K562 (cell line): ENCODE data around the gene MTF1. TPM values are rescaled to one million over a fixed set of nuclear protein-coding genes. Genes with fewer than 3 reads are reported as not detected.
A peak's percentile ranks its signal among the peaks of the same experiment; 100 is the strongest.

ENCODE experiments used
- ATF7 ChIP-seq: fragments of 450-650 bp; IDR thresholded peaks from 2 replicates; pipeline ENCODE4 v1.7.1; 2014; ENCODE audit warnings: mild to moderate bottlenecking, moderate library complexity
- CBFB ChIP-seq: sonication (generic); formaldehyde crosslinking; IDR thresholded peaks from 2 replicates; pipeline ENCODE4 v1.4.0; 2020; ENCODE audit warnings: mild to moderate bottlenecking, missing genetic modification reagents
- CBX1 ChIP-seq: sonication (generic); IDR thresholded peaks from 2 replicates; pipeline ENCODE4 v1.6.1; 2016; ENCODE audit warnings: antibody characterized with exemption, low read depth, mild to moderate bottlenecking
- CHD1 ChIP-seq: fragments of 200-600 bp; sonication (generic); IDR thresholded peaks from one replicate; pipeline ENCODE4 v1.6.1; 2012; ENCODE audit warnings: mild to moderate bottlenecking, moderate library complexity, low read length, inconsistent platforms
- FOSL1 ChIP-seq: fragments of 200-800 bp; sonication (Bioruptor generic); conservative IDR thresholded peaks from 2 replicates; pipeline ENCODE4 v1.6.1; 2016; ENCODE audit warnings: missing genetic modification characterization, missing compliant biosample characterization
- GTF2F1 ChIP-seq: IDR thresholded peaks from 2 replicates; pipeline ENCODE4 v1.6.1; 2011; ENCODE audit warnings: low read depth, low read length, improper control_type of control experiment
- HDAC2 ChIP-seq: fragments of 450-650 bp; IDR thresholded peaks from 2 replicates; pipeline ENCODE4 v1.6.1; 2016; ENCODE audit warnings: mild to moderate bottlenecking
- HOXB6 ChIP-seq: fragments of 250-450 bp; sonication (Bioruptor Pico); IDR thresholded peaks from 2 replicates; pipeline ENCODE4 v1.5.1; 2022; ENCODE audit warnings: mild to moderate bottlenecking, borderline replicate concordance
- MBD2 ChIP-seq: sonication (generic); IDR thresholded peaks from 2 replicates; pipeline ENCODE4 v1.6.1; 2016; ENCODE audit warnings: low read depth, borderline replicate concordance
- MEF2A ChIP-seq: IDR thresholded peaks from 2 replicates; pipeline ENCODE4 v1.6.1; 2011; ENCODE audit warnings: low read depth, mild to moderate bottlenecking, low read length, moderate library complexity; ENCODE audit not compliant: control insufficient read depth
- MEIS2 ChIP-seq: fragments of 450-650 bp; IDR thresholded peaks from 2 replicates; pipeline ENCODE4 v1.6.1; 2014; ENCODE audit warnings: mild to moderate bottlenecking; ENCODE audit not compliant: partially characterized antibody
- NFRKB ChIP-seq: fragments of 450-650 bp; IDR thresholded peaks from 2 replicates; pipeline ENCODE4 v1.6.1; 2016; ENCODE audit warnings: low read depth
- PURB ChIP-seq: sonication (generic); formaldehyde crosslinking; IDR thresholded peaks from 2 replicates; pipeline ENCODE4 v1.9.0; 2021; ENCODE audit warnings: low read depth, mild to moderate bottlenecking, missing genetic modification reagents
- RBM14 ChIP-seq: fragments of 200-400 bp; formaldehyde crosslinking; IDR thresholded peaks from 2 replicates; pipeline ENCODE4 v1.6.1; 2018; ENCODE audit warnings: low read depth, mild to moderate bottlenecking, low read length, moderate library complexity, borderline replicate concordance; ENCODE audit not compliant: insufficient read depth
- SMARCB1 ChIP-seq: IDR thresholded peaks from 2 replicates; pipeline ENCODE4 v1.6.1; 2011; ENCODE audit warnings: improper control_type of control experiment, low read depth; ENCODE audit not compliant: insufficient read length
- SMC3 ChIP-seq: conservative IDR thresholded peaks from 2 replicates; pipeline ENCODE4 v1.6.1; 2011; ENCODE audit warnings: low read depth, low read length, improper control_type of control experiment; ENCODE audit not compliant: insufficient read depth
- TAF1 ChIP-seq: IDR thresholded peaks from 2 replicates; pipeline ENCODE4 v1.6.1; 2011; ENCODE audit warnings: mild to moderate bottlenecking, low read length, moderate library complexity; ENCODE audit not compliant: insufficient read depth, control insufficient read depth, severe bottlenecking; ENCODE audit errors: extremely low read depth
- TAF9B ChIP-seq: fragments of 450-650 bp; IDR thresholded peaks from 2 replicates; pipeline ENCODE4 v1.6.1; 2018; ENCODE audit warnings: mild to moderate bottlenecking; ENCODE audit not compliant: partially characterized antibody
- ZC3H8 ChIP-seq: fragments of 450-650 bp; IDR thresholded peaks from 2 replicates; pipeline ENCODE4 v1.6.1; 2017
- ZEB2 ChIP-seq: fragments of 450-650 bp; IDR thresholded peaks from 2 replicates; pipeline ENCODE4 v1.6.1; 2016
- ZFP30 ChIP-seq: fragments of 250-450 bp; sonication (Bioruptor Pico); IDR thresholded peaks from 2 replicates; pipeline ENCODE4 v1.8.0; 2022; ENCODE audit warnings: moderate library complexity, mild to moderate bottlenecking, inconsistent platforms, borderline replicate concordance
- ZNF121 ChIP-seq: sonication (generic); formaldehyde crosslinking; conservative IDR thresholded peaks from 2 replicates; pipeline ENCODE4 v1.8.0; 2022; ENCODE audit warnings: missing genetic modification reagents
- ZNF696 ChIP-seq: fragments of 250-450 bp; sonication (Bioruptor Pico); conservative IDR thresholded peaks from 2 replicates; pipeline ENCODE4 v1.4.0; 2020; ENCODE audit warnings: mild to moderate bottlenecking, moderate library complexity
- ZNF830 ChIP-seq: fragments of 250-450 bp; sonication (Bioruptor Pico); IDR thresholded peaks from 2 replicates; pipeline ENCODE4 v1.5.0; 2021; ENCODE audit warnings: mild to moderate bottlenecking
- polyA plus RNA-seq, 8 experiments: library from polyadenylated mRNA; depleted of rRNA in 4 of 8; stranded (reverse) in 5 of 8; unstranded in 3 of 8; fragments of >200 nt; fragmentation: Nextera tagmentation in 2 of 8; fragmentation: Illumina TruSeq in 1 of 8; extraction: Ambion mirVana in 2 of 8; extraction: Trizol in 1 of 8; gene quantifications; 2 replicates each; pipeline versions ENCODE4 v1.2.1 to v1.2.3, GENCODE V29; 2011 to 2014; ENCODE audit warnings: inconsistent platforms in 1 of 8, missing spikeins in 1 of 8
- total RNA-seq, 7 experiments: library from RNA; depleted of rRNA in 6 of 7; stranded (reverse); fragments of >200 nt in 6 of 7; fragmentation: Illumina TruSeq in 2 of 7; extraction: Trizol in 2 of 7; gene quantifications; 2 replicates each; pipeline versions ENCODE4 v1.2.1 to v1.2.3, GENCODE V29; 2011 to 2021; ENCODE audit warnings: low replicate concordance in 1 of 7
- TF ChIP-seq, protein P1 (sequence below): fragments of 250-450 bp; sonication (Bioruptor Pico); IDR thresholded peaks from 2 replicates; pipeline ENCODE4 v1.6.1; 2021; ENCODE audit warnings: mild to moderate bottlenecking
- TF ChIP-seq, protein P2 (sequence below), 2 experiments: fragments of 250-450 bp in 1 of 2; fragments of 450-650 bp in 1 of 2; sonication (Bioruptor Pico) in 1 of 2; IDR thresholded peaks; 2 replicates each; pipeline versions ENCODE4 v1.6.1 to v1.8.0; 2016 to 2021; ENCODE audit warnings: mild to moderate bottlenecking in 2 of 2, moderate library complexity in 2 of 2, missing compliant biosample characterization in 1 of 2, missing genetic modification characterization in 1 of 2
- TF ChIP-seq, protein P3 (sequence below): sonication (generic); formaldehyde crosslinking; IDR thresholded peaks from 2 replicates; pipeline ENCODE4 v1.8.1; 2023; ENCODE audit warnings: mild to moderate bottlenecking, missing genetic modification reagents
- TF ChIP-seq, protein P4 (sequence below): sonication (generic); formaldehyde crosslinking; IDR thresholded peaks from 2 replicates; pipeline ENCODE4 v1.8.1; 2023; ENCODE audit warnings: mild to moderate bottlenecking, missing genetic modification reagents, moderate library complexity

The MTF1 gene
- total and polyA plus RNA-seq, 9 of the 15 experiments (the other 6 are each of a cell fraction or from before 2014, with no cell fraction given): 1.1 to 12.2 (median 4.3) TPM

DNA sequence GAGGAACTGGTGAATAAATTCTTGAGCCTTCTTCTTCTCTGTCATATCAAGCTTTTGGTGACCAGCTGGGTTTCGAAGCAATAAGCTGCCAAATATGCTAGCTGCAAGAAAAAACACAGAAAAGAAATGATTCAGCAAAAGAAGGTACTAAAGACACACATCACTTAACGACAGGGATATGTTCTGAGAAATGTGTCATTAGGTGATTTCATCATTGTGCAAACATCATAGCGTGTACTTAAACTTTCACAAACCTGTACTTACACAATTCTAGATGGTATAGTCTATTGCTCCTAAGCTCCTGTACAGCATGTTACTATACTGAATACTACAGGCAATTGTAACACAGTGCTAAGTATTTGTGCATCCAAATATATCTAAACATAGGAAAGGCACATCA is 2.9 kb upstream of the MTF1 start (continued):
- 0 out of 2 replicates have a peak, but pooled peaks have one; percentile 23 for TF ChIP-seq ZEB2
- no peak for TF ChIP-seq CHD1
- TF ChIP-seq, protein P1, sequence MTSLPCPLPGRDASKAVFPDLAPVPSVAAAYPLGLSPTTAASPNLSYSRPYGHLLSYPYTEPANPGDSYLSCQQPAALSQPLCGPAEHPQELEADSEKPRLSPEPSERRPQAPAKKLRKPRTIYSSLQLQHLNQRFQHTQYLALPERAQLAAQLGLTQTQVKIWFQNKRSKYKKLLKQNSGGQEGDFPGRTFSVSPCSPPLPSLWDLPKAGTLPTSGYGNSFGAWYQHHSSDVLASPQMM (CRISPR knock-in tag): no peak
- TF ChIP-seq, protein P2, sequence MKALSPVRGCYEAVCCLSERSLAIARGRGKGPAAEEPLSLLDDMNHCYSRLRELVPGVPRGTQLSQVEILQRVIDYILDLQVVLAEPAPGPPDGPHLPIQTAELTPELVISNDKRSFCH (CRISPR knock-in tag; IDR thresholded peaks at IDR 0.05): no peak
- TF ChIP-seq, protein P2 (tag; IDR thresholded peaks at IDR 0.05): no peak
- no peak for TF ChIP-seq TAF1
- TF ChIP-seq MEF2A: no peak
- TF ChIP-seq RBM14: no peak
- no peak for TF ChIP-seq ZNF121 (CRISPR knock-in tag)
- TF ChIP-seq TAF9B: peak; percentile 17
- no peak for TF ChIP-seq ZC3H8
- no peak for TF ChIP-seq SMARCB1
- no peak for TF ChIP-seq HDAC2
- TF ChIP-seq MBD2: no peak
- no peak for TF ChIP-seq GTF2F1
- no peak for TF ChIP-seq ZNF830 (CRISPR knock-in tag)
- TF ChIP-seq MEIS2: peak; percentile 78
- TF ChIP-seq CBX1: no peak
- TF ChIP-seq ATF7: peak; percentile 77
- TF ChIP-seq ZFP30 (CRISPR knock-in tag): no peak
- TF ChIP-seq, protein P3, sequence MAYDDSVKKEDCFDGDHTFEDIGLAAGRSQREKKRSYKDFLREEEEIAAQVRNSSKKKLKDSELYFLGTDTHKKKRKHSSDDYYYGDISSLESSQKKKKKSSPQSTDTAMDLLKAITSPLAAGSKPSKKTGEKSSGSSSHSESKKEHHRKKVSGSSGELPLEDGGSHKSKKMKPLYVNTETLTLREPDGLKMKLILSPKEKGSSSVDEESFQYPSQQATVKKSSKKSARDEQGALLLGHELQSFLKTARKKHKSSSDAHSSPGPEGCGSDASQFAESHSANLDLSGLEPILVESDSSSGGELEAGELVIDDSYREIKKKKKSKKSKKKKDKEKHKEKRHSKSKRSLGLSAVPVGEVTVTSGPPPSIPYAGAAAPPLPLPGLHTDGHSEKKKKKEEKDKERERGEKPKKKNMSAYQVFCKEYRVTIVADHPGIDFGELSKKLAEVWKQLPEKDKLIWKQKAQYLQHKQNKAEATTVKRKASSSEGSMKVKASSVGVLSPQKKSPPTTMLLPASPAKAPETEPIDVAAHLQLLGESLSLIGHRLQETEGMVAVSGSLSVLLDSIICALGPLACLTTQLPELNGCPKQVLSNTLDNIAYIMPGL (CRISPR knock-in tag): no peak
- no peak for TF ChIP-seq ZNF696
- TF ChIP-seq SMC3: no peak
- TF ChIP-seq HOXB6 (CRISPR knock-in tag): no peak
- no peak for TF ChIP-seq CBFB (CRISPR knock-in tag)
- TF ChIP-seq NFRKB: no peak
- no peak for TF ChIP-seq PURB (CRISPR knock-in tag)
- TF ChIP-seq, protein P4, sequence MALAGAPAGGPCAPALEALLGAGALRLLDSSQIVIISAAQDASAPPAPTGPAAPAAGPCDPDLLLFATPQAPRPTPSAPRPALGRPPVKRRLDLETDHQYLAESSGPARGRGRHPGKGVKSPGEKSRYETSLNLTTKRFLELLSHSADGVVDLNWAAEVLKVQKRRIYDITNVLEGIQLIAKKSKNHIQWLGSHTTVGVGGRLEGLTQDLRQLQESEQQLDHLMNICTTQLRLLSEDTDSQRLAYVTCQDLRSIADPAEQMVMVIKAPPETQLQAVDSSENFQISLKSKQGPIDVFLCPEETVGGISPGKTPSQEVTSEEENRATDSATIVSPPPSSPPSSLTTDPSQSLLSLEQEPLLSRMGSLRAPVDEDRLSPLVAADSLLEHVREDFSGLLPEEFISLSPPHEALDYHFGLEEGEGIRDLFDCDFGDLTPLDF: no peak
- peak; percentile 51 for TF ChIP-seq FOSL1 (tag)
